Measurements from ENCODE around the gene SDSL. TPM values are rescaled to one million over a fixed set of nuclear protein-coding genes. Genes with fewer than 3 reads are reported as not detected.

The SDSL gene
- total RNA-seq, 2 donors from 2014 or later = 6.2 to 8.5 TPM

GRCh38 chr12:113418213-113418879 is 3.8 kb upstream of the SDSL start:
- no peak for TF ChIP-seq POLR2AphosphoS5 (IDR thresholded peaks at IDR 0.05)
- no peak for TF ChIP-seq POLR2A (IDR thresholded peaks at IDR 0.05)
- TF ChIP-seq CTCF (IDR thresholded peaks at IDR 0.05) = no peak
- intact Hi-C loops (cut with DNase I) = no loop called here
- no peak for DNase-seq (ENCODE audit: low spot score)
- 46% methylated on average over 13 of the region's 13 CpGs for WGBS
- H3K36me3 ChIP-seq = no peaks in the 10 kb centered on the region
- H3K27me3 ChIP-seq (replicated peaks; ENCODE audit: insufficient read depth) = no peaks in the 10 kb centered on the region
- no peak overlapping the region for H3K27ac ChIP-seq
- H3K4me3 ChIP-seq = no peak overlapping the region
- H3K9me3 ChIP-seq = no peaks in the 10 kb centered on the region
- no peaks in the 10 kb centered on the region for H3K4me1 ChIP-seq (replicated peaks)

- H3K27ac ChIP-seq = no peak overlapping the region
- intact Hi-C loops (cut with DNase I) = loop anchor here (10.0 kb wide), 2 partner anchors 106 to 226 kb away; no protein-coding TSS in a partner anchor
- H3K36me3 ChIP-seq = no peaks in the 10 kb centered on the region
- TF ChIP-seq POLR2A (IDR thresholded peaks at IDR 0.05) = no peak
- no peak for TF ChIP-seq POLR2AphosphoS5 (IDR thresholded peaks at IDR 0.05)
- TF ChIP-seq CTCF (IDR thresholded peaks at IDR 0.05) = no peak
- 65% methylated on average over 2 of the region's 2 CpGs for WGBS
- H3K4me1 ChIP-seq (replicated peaks) = no peaks in the 10 kb centered on the region
- H3K9me3 ChIP-seq = no peaks in the 10 kb centered on the region
- H3K4me3 ChIP-seq = no peak overlapping the region
- no peak for DNase-seq (ENCODE audit: low spot score)
- no peaks in the 10 kb centered on the region for H3K27me3 ChIP-seq (replicated peaks; ENCODE audit: insufficient read depth)
Measured at GRCh38 chr12:113420996-113421595, 1.1 kb upstream of the SDSL start.

- intact Hi-C loops (cut with DNase I) = loop anchor here (10.0 kb wide), 2 partner anchors 108 to 228 kb away; no protein-coding TSS in a partner anchor
- TF ChIP-seq POLR2A (IDR thresholded peaks at IDR 0.05) = no peak
- no peak for TF ChIP-seq CTCF (IDR thresholded peaks at IDR 0.05)
- TF ChIP-seq POLR2AphosphoS5 (IDR thresholded peaks at IDR 0.05) = no peak
- no peak for DNase-seq (ENCODE audit: low spot score)
Measured at GRCh38 chr12:113422886-113423669, 898 bp downstream of the SDSL start.

GRCh38 chr12:113424456-113424855 is 2.3 kb downstream of the SDSL start:
- Histone ChIP-seq H3K4me3 (no peak overlapping the region), H3K36me3 (no peaks in the 10 kb centered on the region), H3K4me1 (replicated peaks) (no peaks in the 10 kb centered on the region), H3K9me3 (no peaks in the 10 kb centered on the region), H3K27me3 (replicated peaks; ENCODE audit: insufficient read depth) (no peaks in the 10 kb centered on the region), H3K27ac (no peak overlapping the region)
- TF ChIP-seq POLR2AphosphoS5 (IDR thresholded peaks at IDR 0.05) = no peak
- TF ChIP-seq CTCF (IDR thresholded peaks at IDR 0.05) = no peak
- no peak for TF ChIP-seq POLR2A (IDR thresholded peaks at IDR 0.05)
- intact Hi-C loops (cut with DNase I) = loop anchor here (10.0 kb wide), 2 partner anchors 110 to 230 kb away; no protein-coding TSS in a partner anchor
- DNase-seq (ENCODE audit: low spot score) = no peak
- WGBS = 95% methylated on average over 1 of the region's 1 CpG

More at GRCh38 chr12:113422886-113423669, 898 bp downstream of the SDSL start:
- Histone ChIP-seq H3K9me3 (no peaks in the 10 kb centered on the region), H3K27me3 (replicated peaks; ENCODE audit: insufficient read depth) (no peaks in the 10 kb centered on the region), H3K4me3 (peak overlapping the region; percentile 26 to 36), H3K4me1 (replicated peaks) (no peaks in the 10 kb centered on the region), H3K27ac (peak overlapping the region in 1 of 2 donors; percentile 33), H3K36me3 (no peaks in the 10 kb centered on the region)
- 85% methylated on average over 6 of the region's 6 CpGs for WGBS
